Measurements from ENCODE around the gene CDK16.

DNA sequence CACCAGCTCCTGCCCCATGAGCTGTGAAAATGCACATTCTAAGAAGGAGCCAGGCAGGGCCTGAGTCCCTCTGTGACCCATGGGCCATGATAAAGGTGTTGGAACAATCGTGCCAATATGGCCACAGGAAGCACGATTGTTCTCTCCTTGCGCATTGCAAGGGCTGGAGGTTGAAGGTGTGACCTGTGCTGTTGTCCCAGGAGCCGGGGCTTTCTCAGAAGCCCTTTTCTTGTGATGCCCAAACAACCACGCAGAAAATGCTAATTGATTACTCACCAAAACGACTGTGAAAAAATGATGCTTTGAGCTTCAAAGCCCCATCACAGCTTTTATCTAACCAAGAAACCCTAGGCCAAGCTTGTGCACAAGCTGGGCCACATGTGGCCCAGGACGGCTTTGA lies 48.2 kb downstream of the CDK16 start:
- TF ChIP-seq, protein P1, sequence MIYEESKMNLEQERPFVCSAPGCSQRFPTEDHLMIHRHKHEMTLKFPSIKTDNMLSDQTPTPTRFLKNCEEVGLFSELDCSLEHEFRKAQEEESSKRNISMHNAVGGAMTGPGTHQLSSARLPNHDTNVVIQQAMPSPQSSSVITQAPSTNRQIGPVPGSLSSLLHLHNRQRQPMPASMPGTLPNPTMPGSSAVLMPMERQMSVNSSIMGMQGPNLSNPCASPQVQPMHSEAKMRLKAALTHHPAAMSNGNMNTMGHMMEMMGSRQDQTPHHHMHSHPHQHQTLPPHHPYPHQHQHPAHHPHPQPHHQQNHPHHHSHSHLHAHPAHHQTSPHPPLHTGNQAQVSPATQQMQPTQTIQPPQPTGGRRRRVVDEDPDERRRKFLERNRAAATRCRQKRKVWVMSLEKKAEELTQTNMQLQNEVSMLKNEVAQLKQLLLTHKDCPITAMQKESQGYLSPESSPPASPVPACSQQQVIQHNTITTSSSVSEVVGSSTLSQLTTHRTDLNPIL (CRISPR knock-in tag; IDR thresholded peaks at IDR 0.05; ENCODE audit: low read depth) = no peak
- TF ChIP-seq ZC3H10 (CRISPR knock-in tag; IDR thresholded peaks at IDR 0.05) = no peak
- TF ChIP-seq ARNTL (CRISPR knock-in tag; IDR thresholded peaks at IDR 0.05; ENCODE audit: borderline replicate concordance, low read depth) = no peak
- no peak for TF ChIP-seq PATZ1 (CRISPR knock-in tag; IDR thresholded peaks at IDR 0.05; ENCODE audit: borderline replicate concordance)
- no peak for TF ChIP-seq SNAI2 (CRISPR knock-in tag; IDR thresholded peaks at IDR 0.05)
- no peak for TF ChIP-seq ESRRG (CRISPR knock-in tag; IDR thresholded peaks at IDR 0.05)
- no peak for TF ChIP-seq ISL1 (CRISPR knock-in tag; IDR thresholded peaks at IDR 0.05)
- no peak for TF ChIP-seq TOX (CRISPR knock-in tag; IDR thresholded peaks at IDR 0.05; ENCODE audit: borderline replicate concordance)

All from SK-N-SH treated with all-trans-retinoic acid at 6 μM for 48 hours (cell line).